ENCODE results near the gene TEX101.

TEX101 gene

DNA sequence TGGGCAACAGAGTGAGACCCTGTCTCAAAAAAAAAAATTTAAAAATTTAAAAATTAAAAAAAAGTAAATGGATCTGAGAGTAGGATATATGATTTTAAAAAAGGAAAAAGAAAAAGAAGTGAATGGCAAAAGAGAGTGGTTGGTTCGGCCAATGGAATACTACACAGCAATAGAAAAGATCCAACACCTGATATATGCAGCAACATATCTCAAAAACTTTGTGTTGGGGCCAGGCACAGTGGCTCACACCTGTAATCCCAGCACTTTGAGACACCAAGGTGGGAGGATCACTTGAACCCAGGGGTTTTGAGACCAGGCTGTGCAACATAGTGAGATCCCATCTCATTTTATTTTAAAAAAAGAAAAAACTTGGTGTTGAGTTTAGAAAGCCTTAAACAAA lies 52.1 kb downstream of the TEX101 start:
- no peak overlapping the region for H3K4me3 ChIP-seq (ENCODE audit: control insufficient read depth, low read depth, low read length)
- no peak for DNase-seq (ENCODE audit: low read depth)
- TF ChIP-seq CTCF (conservative IDR thresholded peaks at IDR 0.05; ENCODE audit: control insufficient read depth, insufficient read depth, low read depth, low read length): no peak

DNA sequence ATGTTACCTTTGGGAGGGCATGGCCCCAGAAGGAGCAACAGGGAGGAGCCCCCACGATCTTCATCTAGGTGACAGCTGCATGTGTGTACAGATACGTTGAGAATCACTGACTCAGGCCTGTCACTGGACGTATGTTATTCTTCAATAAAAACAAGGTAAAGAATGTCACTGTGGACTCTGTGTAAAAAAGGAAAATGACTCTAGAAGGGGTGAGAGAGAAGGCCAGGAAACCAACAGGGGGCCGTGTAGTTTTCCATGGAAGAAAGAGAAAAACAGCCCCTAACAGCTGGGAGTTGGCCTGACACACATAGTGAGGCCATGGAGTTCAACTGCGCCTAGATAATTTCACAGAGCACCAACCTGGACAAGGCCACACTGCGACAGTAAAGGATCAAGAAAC lies 52.6 kb downstream of the TEX101 start:
- H3K4me3 ChIP-seq (ENCODE audit: control insufficient read depth, low read depth, low read length): no peak overlapping the region
- no peak for TF ChIP-seq CTCF (conservative IDR thresholded peaks at IDR 0.05; ENCODE audit: control insufficient read depth, insufficient read depth, low read depth, low read length)
- no peak for DNase-seq (ENCODE audit: low read depth)

DNA sequence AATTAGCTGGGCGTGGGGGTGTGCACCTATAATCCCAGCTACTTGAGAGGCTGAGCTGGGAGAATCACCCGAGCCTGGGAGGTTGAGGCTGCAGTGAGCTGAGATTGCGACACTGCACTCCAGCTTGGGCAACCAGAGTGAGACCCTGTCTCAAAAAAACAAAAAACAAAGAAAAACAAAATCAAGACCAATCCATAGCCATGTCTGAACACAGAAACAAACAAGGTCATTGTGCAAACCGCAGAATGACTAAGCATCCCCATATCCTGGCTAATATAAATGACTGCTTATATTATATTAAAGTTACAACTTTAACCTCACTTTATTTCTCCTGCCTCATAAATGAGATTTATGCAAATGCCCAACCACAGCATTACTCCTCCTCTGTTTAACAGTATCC lies 53.0 kb downstream of the TEX101 start:
- DNase-seq (ENCODE audit: low read depth): peak; percentile 62
- H3K4me3 ChIP-seq (ENCODE audit: control insufficient read depth, low read depth, low read length): no peak overlapping the region
- TF ChIP-seq CTCF (conservative IDR thresholded peaks at IDR 0.05; ENCODE audit: control insufficient read depth, insufficient read depth, low read depth, low read length): no peak

All from fibroblast of mammary gland (primary cell).